ENCODE results near the gene RYR2.
"Not testable (repeated sequence)": the region's sequence is repeated elsewhere in the genome, so short reads cannot be mapped to it uniquely, and the experiment has no call there.

Gene RYR2

DNA sequence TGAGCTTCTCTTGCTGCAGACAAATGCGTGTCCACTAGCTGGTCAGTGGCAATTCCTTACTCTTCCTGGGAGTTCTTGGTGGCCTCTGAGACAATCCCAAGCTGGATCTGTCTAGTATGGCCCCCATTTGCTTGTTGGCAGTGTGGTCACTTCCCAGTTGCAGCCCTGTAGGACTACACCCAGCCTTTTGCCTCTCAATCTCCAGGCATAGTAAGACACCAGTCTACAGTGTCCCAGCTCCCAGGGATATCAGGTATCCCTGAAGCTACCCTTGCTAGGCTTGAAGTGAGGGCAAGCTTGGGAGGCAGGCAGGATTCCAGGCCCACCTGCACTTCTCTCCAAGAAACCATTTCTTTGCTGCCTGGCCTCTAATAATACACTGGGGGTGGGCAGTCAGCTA is 316.6 kb downstream of the RYR2 start:
- H3K79me1 ChIP-seq (ENCODE audit: low read length): no peaks in the 10 kb centered on the region
- DNase-seq: no peak
- WGBS (ENCODE audit: extremely low coverage, insufficient coverage, insufficient read length): no CpG with 5 or more reads among the region's 1 CpG
- H3K4ac ChIP-seq (ENCODE audit: low read depth, low read length): no peak overlapping the region
- H3K79me2 ChIP-seq (ENCODE audit: control insufficient read depth, insufficient read depth, low read length, poor library complexity): no peaks in the 10 kb centered on the region
- no peak overlapping the region for H2BK5ac ChIP-seq (ENCODE audit: low read depth, low read length, poor library complexity)
- H2BK12ac ChIP-seq (ENCODE audit: low read length): no peak overlapping the region
- no peak overlapping the region for H3K27ac ChIP-seq (ENCODE audit: low read depth, low read length)
- H4K12ac ChIP-seq (ENCODE audit: low read depth, low read length): no peak overlapping the region
- no peaks in the 10 kb centered on the region for H3K4me1 ChIP-seq (ENCODE audit: control insufficient read depth in 1 of 2, insufficient read depth in 2 of 2, low read length in 2 of 2)
- H4K91ac ChIP-seq (ENCODE audit: low read depth, low read length): no peak overlapping the region
- no peak overlapping the region for H3K9ac ChIP-seq (ENCODE audit: low read length)
- no peak overlapping the region for H2AK5ac ChIP-seq (ENCODE audit: low read length)
- no peaks in the 10 kb centered on the region for H3K36me3 ChIP-seq (ENCODE audit: control insufficient read depth in 1 of 2, insufficient read depth in 2 of 2, low read length in 2 of 2)
- H2AFZ ChIP-seq (ENCODE audit: insufficient read depth, low read length, poor library complexity): no peak overlapping the region
- no peak overlapping the region for H2BK120ac ChIP-seq (ENCODE audit: insufficient read depth, low read length, poor library complexity)
- H3K4me2 ChIP-seq (ENCODE audit: low read length): no peak overlapping the region
- H3K23ac ChIP-seq (ENCODE audit: low read length): no peak overlapping the region
- H4K8ac ChIP-seq (ENCODE audit: low read depth, low read length): no peak overlapping the region
- H3K18ac ChIP-seq (ENCODE audit: low read length): no peak overlapping the region
- no peak overlapping the region for H3K4me3 ChIP-seq (ENCODE audit: low read depth, low read length)
- no peaks in the 10 kb centered on the region for H3K27me3 ChIP-seq (ENCODE audit: insufficient read depth, low read length)
- H3K14ac ChIP-seq (ENCODE audit: low read length): no peak overlapping the region
- no peaks in the 10 kb centered on the region for H3K9me3 ChIP-seq (ENCODE audit: insufficient read depth, low read depth, low read length)

DNA sequence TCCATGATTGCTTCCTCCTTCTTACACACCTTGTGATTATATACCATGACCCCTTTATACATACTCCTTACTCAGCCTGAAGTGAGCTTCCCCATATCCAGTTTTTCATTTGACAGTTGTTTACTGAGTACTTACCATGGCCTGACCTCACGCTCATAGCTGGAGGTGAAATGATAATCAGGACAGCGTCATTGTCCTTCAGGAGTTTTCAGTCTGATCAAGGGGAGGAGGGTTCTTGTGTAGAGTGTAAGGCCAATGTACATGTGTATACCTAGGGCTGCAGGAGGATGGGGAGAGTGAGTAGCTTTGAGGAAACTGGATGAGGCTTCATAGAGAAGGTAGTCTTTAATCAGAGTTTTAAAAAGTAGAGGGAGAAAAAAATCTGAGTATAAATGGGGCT is 325.8 kb downstream of the RYR2 start:
- Histone ChIP-seq H3K79me2 (ENCODE audit: control insufficient read depth, insufficient read depth, low read length, poor library complexity) (no peaks in the 10 kb centered on the region), H3K4ac (ENCODE audit: low read depth, low read length) (no peak overlapping the region)
- WGBS (ENCODE audit: extremely low coverage, insufficient coverage, insufficient read length): no CpG with 5 or more reads among the region's 2 CpGs

DNA sequence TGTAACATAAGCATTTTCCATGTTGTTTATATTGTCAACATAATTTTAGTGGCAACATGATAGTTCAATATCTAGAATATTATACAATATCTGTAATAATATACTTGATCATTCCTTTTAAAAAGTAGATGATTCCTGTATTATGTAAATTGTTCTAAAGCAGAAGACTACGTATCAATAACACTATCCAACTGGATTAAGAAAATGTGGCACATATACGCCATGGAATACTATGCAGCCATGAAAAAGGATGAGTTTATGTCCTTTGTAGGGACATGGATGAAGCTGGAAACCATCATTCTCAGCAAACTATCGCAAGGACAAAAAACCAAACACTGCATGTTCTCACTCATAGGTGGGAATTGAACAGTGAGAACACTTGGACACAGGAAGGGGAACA is 329.5 kb downstream of the RYR2 start:
- H2BK12ac ChIP-seq (ENCODE audit: low read length); H3K18ac ChIP-seq (ENCODE audit: low read length); H3K4me1 ChIP-seq (ENCODE audit: control insufficient read depth in 1 of 2, insufficient read depth in 2 of 2, low read length in 2 of 2); H3K4me3 ChIP-seq (ENCODE audit: low read depth, low read length); H3K36me3 ChIP-seq (ENCODE audit: control insufficient read depth in 1 of 2, insufficient read depth in 2 of 2, low read length in 2 of 2); H3K4me2 ChIP-seq (ENCODE audit: low read length); H3K79me2 ChIP-seq (ENCODE audit: control insufficient read depth, insufficient read depth, low read length, poor library complexity); H2BK120ac ChIP-seq (ENCODE audit: insufficient read depth, low read length, poor library complexity); H3K14ac ChIP-seq (ENCODE audit: low read length); H3K23ac ChIP-seq (ENCODE audit: low read length); H3K79me1 ChIP-seq (ENCODE audit: low read length); H3K27me3 ChIP-seq (ENCODE audit: insufficient read depth, low read length); H3K4ac ChIP-seq (ENCODE audit: low read depth, low read length); H2BK5ac ChIP-seq (ENCODE audit: low read depth, low read length, poor library complexity); H4K12ac ChIP-seq (ENCODE audit: low read depth, low read length); H4K91ac ChIP-seq (ENCODE audit: low read depth, low read length); H2AFZ ChIP-seq (ENCODE audit: insufficient read depth, low read length, poor library complexity); H3K9ac ChIP-seq (ENCODE audit: low read length); H3K27ac ChIP-seq (ENCODE audit: low read depth, low read length); H3K9me3 ChIP-seq (ENCODE audit: insufficient read depth, low read depth, low read length); H4K8ac ChIP-seq (ENCODE audit: low read depth, low read length); DNase-seq; H2AK5ac ChIP-seq (ENCODE audit: low read length): not testable (repeated sequence)
- WGBS (ENCODE audit: extremely low coverage, insufficient coverage, insufficient read length): no CpG with 5 or more reads among the region's 3 CpGs

More for the DNA sequence above, 325.8 kb downstream of the RYR2 start:
- no peak overlapping the region for H3K9ac ChIP-seq (ENCODE audit: low read length)
- no peak overlapping the region for H3K4me2 ChIP-seq (ENCODE audit: low read length)
- no peak overlapping the region for H3K4me3 ChIP-seq (ENCODE audit: low read depth, low read length)
- no peak overlapping the region for H2BK12ac ChIP-seq (ENCODE audit: low read length)
- H3K27ac ChIP-seq (ENCODE audit: low read depth, low read length): no peak overlapping the region
- no peaks in the 10 kb centered on the region for H3K4me1 ChIP-seq (ENCODE audit: control insufficient read depth in 1 of 2, insufficient read depth in 2 of 2, low read length in 2 of 2)
- H3K79me1 ChIP-seq (ENCODE audit: low read length): no peaks in the 10 kb centered on the region
- H4K12ac ChIP-seq (ENCODE audit: low read depth, low read length): no peak overlapping the region
- H3K36me3 ChIP-seq (ENCODE audit: control insufficient read depth in 1 of 2, insufficient read depth in 2 of 2, low read length in 2 of 2): no peaks in the 10 kb centered on the region
- no peaks in the 10 kb centered on the region for H3K9me3 ChIP-seq (ENCODE audit: insufficient read depth, low read depth, low read length)
- no peak overlapping the region for H2AFZ ChIP-seq (ENCODE audit: insufficient read depth, low read length, poor library complexity)
- no peak overlapping the region for H2AK5ac ChIP-seq (ENCODE audit: low read length)
- H2BK120ac ChIP-seq (ENCODE audit: insufficient read depth, low read length, poor library complexity): no peak overlapping the region
- no peak overlapping the region for H3K14ac ChIP-seq (ENCODE audit: low read length)
- no peak overlapping the region for H3K23ac ChIP-seq (ENCODE audit: low read length)
- H4K91ac ChIP-seq (ENCODE audit: low read depth, low read length): no peak overlapping the region
- no peak for DNase-seq
- no peaks in the 10 kb centered on the region for H3K27me3 ChIP-seq (ENCODE audit: insufficient read depth, low read length)
- no peak overlapping the region for H2BK5ac ChIP-seq (ENCODE audit: low read depth, low read length, poor library complexity)
- no peak overlapping the region for H4K8ac ChIP-seq (ENCODE audit: low read depth, low read length)
- no peak overlapping the region for H3K18ac ChIP-seq (ENCODE audit: low read length)

DNA sequence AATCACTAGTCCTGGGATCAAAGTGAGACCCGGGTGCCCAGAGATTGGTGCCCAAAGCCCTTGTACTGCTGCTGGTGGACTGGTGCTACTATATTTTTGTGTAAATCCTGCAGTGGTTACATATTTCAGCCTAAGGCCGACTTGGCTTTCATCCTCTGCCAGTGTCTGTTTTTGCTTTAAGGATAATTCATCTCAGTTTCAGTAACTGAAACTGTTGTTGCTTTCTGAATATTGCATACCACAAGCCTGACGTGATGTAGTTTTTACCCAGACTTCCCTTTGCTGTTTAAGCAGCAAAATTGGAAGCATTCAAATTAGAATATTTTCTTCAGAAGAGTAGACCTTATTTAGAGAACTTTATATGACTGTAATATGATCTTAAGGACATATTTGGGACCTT is 341.8 kb downstream of the RYR2 start:
- Histone ChIP-seq H3K14ac (ENCODE audit: low read length) (no peak overlapping the region), H2BK120ac (ENCODE audit: insufficient read depth, low read length, poor library complexity) (no peak overlapping the region), H3K9me3 (ENCODE audit: insufficient read depth, low read depth, low read length) (no peaks in the 10 kb centered on the region), H4K8ac (ENCODE audit: low read depth, low read length) (no peak overlapping the region), H3K18ac (ENCODE audit: low read length) (no peak overlapping the region), H3K4me2 (ENCODE audit: low read length) (no peak overlapping the region), H3K79me2 (ENCODE audit: control insufficient read depth, insufficient read depth, low read length, poor library complexity) (no peaks in the 10 kb centered on the region), H3K4me1 (ENCODE audit: control insufficient read depth in 1 of 2, insufficient read depth in 2 of 2, low read length in 2 of 2) (no peaks in the 10 kb centered on the region), H3K36me3 (ENCODE audit: control insufficient read depth in 1 of 2, insufficient read depth in 2 of 2, low read length in 2 of 2) (no peaks in the 10 kb centered on the region), H2BK5ac (ENCODE audit: low read depth, low read length, poor library complexity) (no peak overlapping the region), H3K9ac (ENCODE audit: low read length) (no peak overlapping the region), H3K23ac (ENCODE audit: low read length) (no peak overlapping the region), H3K27ac (ENCODE audit: low read depth, low read length) (no peak overlapping the region), H3K4ac (ENCODE audit: low read depth, low read length) (no peak overlapping the region), H4K91ac (ENCODE audit: low read depth, low read length) (no peak overlapping the region), H2AFZ (ENCODE audit: insufficient read depth, low read length, poor library complexity) (no peak overlapping the region), H4K12ac (ENCODE audit: low read depth, low read length) (no peak overlapping the region), H2BK12ac (ENCODE audit: low read length) (no peak overlapping the region), H3K79me1 (ENCODE audit: low read length) (no peaks in the 10 kb centered on the region), H3K4me3 (ENCODE audit: low read depth, low read length) (no peak overlapping the region), H2AK5ac (ENCODE audit: low read length) (no peak overlapping the region), H3K27me3 (ENCODE audit: insufficient read depth, low read length) (no peaks in the 10 kb centered on the region)
- WGBS (ENCODE audit: extremely low coverage, insufficient coverage, insufficient read length): no CpG with 5 or more reads among the region's 3 CpGs
- no peak for DNase-seq
